ENCODE measurements around the gene PPM1A. TPM values are rescaled to one million over a fixed set of nuclear protein-coding genes. Genes with fewer than 3 reads are reported as not detected.
A peak's percentile ranks its signal among the peaks of the same experiment; 100 is the strongest.
"Not testable (repeated sequence)": the region's sequence is repeated elsewhere in the genome, so short reads cannot be mapped to it uniquely, and the experiment has no call there.

The PPM1A gene
- total RNA-seq, 1 donor: 22.5 TPM

DNA sequence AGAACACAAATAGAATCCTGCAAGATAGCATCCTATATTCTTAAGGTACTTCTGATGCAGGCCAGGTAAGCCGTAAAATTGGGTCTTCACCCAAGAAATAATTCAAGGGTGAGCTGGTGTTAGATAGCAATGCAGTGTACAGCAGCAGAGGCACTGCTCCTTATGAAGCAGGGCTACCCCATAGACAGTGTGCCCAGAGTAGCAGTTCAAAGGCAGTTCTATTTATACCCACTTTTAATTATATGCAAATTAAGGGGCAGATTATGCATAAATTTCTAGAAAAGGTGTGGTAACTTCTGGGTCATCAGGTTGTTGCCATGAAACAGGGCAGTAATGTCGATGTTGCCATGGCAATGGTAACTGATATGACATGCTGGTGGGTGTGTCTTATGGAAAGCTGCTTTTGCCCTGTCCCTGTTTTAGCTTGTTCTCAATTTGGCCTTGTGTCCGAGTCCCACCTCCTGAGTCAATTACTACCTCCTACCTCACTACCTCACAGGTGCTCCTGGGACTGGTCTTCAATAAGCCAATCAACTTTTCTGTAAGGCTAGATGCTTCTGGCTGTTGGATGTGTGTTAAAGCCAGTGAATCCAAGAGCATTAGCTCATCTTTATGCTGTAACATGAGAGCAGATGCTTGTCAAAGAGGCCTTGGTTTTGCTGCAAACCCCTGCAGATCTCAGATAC is 61.0 kb downstream of the PPM1A start:
- DNase-seq (ENCODE audit: low read depth): no peak
- H3K4me3 ChIP-seq (ENCODE audit: low read depth, low read length): no peak overlapping the region
- TF ChIP-seq, protein P1, sequence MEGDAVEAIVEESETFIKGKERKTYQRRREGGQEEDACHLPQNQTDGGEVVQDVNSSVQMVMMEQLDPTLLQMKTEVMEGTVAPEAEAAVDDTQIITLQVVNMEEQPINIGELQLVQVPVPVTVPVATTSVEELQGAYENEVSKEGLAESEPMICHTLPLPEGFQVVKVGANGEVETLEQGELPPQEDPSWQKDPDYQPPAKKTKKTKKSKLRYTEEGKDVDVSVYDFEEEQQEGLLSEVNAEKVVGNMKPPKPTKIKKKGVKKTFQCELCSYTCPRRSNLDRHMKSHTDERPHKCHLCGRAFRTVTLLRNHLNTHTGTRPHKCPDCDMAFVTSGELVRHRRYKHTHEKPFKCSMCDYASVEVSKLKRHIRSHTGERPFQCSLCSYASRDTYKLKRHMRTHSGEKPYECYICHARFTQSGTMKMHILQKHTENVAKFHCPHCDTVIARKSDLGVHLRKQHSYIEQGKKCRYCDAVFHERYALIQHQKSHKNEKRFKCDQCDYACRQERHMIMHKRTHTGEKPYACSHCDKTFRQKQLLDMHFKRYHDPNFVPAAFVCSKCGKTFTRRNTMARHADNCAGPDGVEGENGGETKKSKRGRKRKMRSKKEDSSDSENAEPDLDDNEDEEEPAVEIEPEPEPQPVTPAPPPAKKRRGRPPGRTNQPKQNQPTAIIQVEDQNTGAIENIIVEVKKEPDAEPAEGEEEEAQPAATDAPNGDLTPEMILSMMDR (IDR thresholded peaks at IDR 0.05; ENCODE audit: insufficient read depth, low read depth, low read length): no peak

DNA sequence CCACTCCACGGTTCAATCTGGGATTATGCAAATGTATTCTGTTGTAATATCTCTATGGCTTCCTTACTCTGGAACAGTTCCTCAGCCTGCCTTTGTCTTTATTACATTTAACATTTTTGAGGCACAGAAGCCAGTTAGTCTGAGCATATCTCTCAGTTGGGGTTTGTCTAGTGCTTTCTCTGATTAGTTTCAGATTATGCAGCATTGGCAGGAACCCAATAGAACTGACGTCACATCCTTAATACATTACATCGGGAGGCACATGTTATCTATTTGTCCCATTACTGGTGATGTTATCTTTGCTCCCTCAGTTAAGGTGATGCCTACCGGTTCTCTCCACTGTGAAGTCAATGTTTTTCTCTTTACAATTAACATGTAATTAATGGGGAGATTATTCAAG is 62.4 kb downstream of the PPM1A start:
- DNase-seq (ENCODE audit: low read depth): peak; percentile 44
- no peak overlapping the region for H3K4me3 ChIP-seq (ENCODE audit: low read depth, low read length)
- TF ChIP-seq, protein P1 (IDR thresholded peaks at IDR 0.05; ENCODE audit: insufficient read depth, low read depth, low read length): no peak

DNA sequence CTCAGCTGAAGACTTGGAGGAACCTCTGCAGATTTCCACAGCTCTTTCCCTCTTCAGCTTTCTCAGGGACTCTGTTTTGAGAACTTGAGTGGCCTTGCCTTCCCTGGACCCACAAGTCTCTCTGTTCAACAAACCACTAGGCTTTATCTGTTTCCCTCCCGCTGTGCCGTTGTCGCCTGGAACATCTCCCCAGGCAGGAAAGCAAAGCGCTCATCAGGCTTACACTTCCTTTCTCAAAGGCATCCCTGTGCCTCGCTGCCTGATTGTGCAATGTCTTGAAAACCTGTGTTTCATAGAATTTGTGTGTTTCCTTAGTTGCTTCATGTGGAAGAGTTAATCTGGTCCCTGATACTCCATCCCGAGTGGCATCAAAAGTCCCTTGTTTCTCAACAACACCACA is 64.1 kb downstream of the PPM1A start:
- DNase-seq (ENCODE audit: low read depth): no peak
- H3K4me3 ChIP-seq (ENCODE audit: low read depth, low read length): no peak overlapping the region
- TF ChIP-seq, protein P1 (IDR thresholded peaks at IDR 0.05; ENCODE audit: insufficient read depth, low read depth, low read length): no peak

DNA sequence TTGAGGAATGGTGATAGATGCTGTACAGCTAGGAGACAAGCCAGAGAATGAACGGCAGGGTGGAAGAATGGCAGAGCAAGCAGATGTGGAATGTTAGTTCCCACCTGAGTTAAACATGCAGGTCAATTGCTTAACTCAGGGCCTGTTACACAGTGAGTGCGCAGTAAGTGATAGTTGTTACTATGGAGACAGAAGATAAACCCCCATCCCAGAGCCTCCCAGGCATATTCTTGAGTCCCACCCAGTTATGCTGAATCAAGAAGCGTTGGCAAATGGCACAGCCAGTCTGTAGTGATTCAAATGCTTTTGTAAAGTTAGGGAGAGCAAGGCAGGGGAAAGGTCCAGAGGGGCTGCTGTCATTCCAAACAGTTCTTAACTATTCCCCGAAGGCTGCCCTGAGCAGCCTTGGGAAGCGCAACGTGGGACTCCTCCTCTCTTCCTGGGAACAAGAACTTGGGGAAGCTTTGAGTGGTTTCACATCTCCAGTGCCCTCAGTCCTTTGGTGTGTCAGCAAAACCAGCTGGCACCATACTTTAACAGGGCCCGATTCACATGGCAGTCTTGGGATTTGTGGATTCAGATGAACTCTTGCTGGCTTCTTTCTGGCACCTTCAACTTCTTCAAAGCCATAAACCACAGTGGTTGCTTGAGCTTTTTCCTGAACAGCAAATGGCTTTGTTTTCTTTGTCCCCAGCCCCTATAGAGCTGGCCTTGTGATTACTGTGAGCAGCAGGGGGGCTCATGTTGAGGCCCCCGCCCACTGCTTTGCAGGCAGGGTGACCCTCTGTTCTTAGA is 66.4 kb downstream of the PPM1A start:
- TF ChIP-seq, protein P1 (IDR thresholded peaks at IDR 0.05; ENCODE audit: insufficient read depth, low read depth, low read length): no peak
- no peak overlapping the region for H3K4me3 ChIP-seq (ENCODE audit: low read depth, low read length)
- DNase-seq (ENCODE audit: low read depth): no peak

DNA sequence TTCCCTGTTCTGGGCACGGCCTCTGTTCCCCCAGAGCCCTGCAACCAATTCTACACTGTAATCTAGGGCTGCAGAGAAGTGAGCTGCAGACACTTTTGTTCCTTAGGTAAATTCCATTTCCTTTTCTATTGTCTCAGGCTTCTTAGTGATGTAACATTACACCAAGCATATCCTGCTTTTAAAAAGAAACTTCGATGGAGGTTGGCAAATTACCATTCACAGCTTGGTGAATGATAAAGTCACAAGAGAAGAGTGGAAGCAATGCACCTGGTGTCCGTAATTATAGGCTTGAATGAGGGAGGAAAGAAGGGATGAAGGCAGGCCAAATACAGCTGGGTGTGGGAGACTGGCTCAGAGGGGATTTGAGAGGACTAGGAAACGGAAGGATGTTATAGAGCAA is 68.6 kb downstream of the PPM1A start:
- TF ChIP-seq, protein P1 (IDR thresholded peaks at IDR 0.05; ENCODE audit: insufficient read depth, low read depth, low read length): no peak
- DNase-seq (ENCODE audit: low read depth): no peak
- no peak overlapping the region for H3K4me3 ChIP-seq (ENCODE audit: low read depth, low read length)

DNA sequence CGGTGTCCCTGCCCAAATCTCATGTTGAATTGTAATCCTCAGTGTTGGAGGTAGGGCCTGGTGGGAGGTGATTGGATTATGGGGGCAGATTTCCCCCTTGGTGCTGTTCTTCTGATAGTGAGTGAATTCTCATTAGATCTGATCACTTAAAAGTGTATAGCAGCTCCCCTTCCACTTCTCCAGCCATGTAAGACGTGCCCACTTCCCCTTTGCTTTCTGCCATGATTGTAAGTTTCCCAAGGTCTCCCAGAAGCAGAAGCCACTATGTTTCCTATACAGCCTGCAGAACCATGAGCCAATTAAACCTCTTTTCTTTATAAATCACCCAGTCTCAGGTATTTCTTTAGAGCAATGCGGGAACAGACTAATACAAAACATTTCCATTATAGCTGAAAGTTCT is 71.8 kb downstream of the PPM1A start:
- not testable (repeated sequence) for H3K4me3 ChIP-seq (ENCODE audit: low read depth, low read length); DNase-seq (ENCODE audit: low read depth)

DNA sequence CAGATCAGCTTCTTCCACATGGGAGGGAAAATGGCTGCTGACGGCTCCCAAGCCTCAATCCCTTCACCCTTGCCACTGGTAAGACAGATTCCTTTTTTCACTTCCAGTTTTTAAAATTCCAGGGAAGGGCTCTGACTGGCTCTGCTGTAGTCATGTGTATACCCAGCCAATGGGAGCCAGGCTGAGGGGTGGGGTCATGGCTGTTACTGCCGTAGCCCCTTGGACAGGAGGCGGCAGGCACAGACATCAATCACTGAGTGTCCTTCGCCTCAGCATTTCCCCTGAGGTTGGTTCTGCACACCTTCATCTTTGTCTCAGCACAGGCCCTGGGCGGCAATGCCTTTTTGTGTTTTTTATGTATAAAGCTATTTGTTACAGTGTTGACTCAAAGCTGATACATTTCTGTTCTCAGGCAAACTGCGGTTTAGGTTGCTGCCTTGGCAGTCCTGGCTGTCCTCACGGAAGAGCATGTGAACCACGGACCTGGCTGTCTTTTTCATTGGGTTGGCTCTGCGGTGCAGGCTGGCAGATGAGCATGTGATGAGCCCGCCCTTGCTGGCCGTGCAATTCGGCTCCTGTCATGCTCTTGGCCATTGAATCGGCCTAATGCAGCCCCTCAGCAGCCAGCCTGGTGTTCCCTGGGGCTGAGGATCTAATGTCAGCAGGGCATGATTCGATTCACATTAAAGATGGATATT is 74.3 kb downstream of the PPM1A start:
- DNase-seq (ENCODE audit: low read depth): no peak
- TF ChIP-seq, protein P1 (IDR thresholded peaks at IDR 0.05; ENCODE audit: insufficient read depth, low read depth, low read length): no peak
- no peak overlapping the region for H3K4me3 ChIP-seq (ENCODE audit: low read depth, low read length)

All from fibroblast of villous mesenchyme (primary cell).